GM18909 (cell line): ENCODE results near the gene APOBEC3C.
"Not testable (repeated sequence)": the region's sequence is repeated elsewhere in the genome, so short reads cannot be mapped to it uniquely, and the experiment has no call there.

Source experiments
- ATAC-seq: cut with Tn5 transposase; IDR thresholded peaks from one replicate; pipeline ENCODE4 v1.9.1; 2021; ENCODE audit warnings: mild to moderate bottlenecking; ENCODE audit not compliant: unreplicated experiment, poor library complexity

APOBEC3C gene

DNA sequence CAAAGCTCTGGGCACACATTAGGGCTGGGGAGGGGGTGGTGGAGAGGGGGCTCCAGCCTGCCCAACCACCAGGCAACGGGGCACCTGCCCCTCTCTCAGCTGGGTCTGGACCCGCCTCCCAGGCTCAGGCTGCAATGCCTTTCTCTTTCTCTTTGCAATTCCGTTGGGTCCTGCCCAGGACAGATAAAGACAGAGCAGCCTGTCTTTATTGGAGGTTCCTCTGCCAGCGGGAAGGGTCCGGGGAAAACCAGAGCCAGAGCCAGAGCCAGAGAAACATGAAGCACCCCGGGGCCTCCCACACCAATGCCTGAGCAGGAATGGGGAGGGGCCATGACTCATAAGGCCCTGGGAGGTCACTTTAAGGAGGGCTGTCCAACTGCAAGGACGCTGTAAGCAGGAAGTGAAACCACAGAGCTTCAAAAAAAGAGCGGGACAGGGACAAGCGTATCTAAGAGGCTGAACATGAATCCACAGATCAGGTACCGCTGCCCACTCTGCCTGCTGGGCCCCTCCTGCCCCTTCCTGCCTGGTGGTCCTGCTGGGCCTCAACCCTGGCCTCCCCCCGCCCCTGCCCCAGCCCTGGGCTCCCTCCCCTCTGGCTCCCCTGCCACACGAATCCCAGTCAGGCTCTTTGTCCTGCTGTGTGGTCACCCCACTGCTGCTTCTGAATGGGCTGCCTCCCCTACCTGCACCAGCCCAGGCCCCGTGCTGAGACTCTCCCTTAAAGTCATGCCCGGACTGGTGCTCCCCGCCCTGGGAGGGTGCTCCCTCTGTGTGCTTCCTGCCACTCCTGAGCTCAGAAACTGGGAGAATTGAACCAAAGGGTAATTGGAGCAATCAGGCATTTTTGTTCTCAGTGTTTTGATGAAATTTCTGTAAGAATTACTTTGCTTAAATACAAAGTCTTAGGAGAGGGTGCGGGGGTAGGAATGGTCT lies 31.8 kb upstream of the APOBEC3C start, which contains the start of gene APOBEC3B:
TSS of gene APOBEC3B (plus strand) at position 356 of the 936 bp plus-strand sequence. CDS start at position 463, 107 bp downstream.
- peak; percentile 57 for ATAC-seq

DNA sequence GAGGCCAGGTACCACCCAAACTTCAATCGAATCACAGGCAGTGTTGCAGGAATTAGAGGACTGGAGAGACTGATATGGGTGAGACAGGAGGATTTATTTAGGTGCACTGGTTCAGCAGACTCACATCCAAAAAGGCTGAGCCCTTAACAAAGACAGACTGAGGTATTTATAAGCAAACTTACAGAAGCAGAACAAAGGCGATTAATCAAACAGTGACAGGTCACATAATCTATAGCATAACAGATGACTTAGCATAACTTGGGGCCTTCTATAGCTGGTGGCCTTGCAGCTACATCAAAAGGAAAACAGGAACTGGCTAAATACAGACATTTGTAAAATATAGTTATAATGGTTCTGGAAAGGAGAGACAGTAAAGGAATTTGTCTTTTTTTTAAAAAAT lies 29.8 kb upstream of the APOBEC3C start:
- no peak for ATAC-seq

- peak; percentile 69 for ATAC-seq
Observed at GRCh38 chr22:38984784-38985757, 29.0 kb upstream of the APOBEC3C start.

DNA sequence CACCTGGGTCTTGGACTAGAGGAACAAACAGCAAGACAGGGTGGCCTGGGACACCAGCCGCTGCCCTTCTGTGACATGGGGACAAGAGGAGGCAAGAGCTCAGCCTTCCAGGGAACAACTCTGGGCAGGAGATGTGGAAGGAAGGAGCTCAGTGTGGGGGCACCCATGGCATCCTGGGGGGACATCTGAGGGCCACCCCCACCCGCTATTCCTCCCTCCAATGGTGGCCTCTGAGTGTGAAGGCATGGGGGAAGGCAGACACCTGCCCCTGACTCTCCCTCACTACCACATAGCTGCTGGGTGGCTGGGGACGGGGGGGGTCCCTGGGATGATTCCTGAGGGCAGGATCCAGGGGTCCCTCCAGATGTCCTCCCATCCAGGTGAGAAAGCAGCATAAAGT lies 27.4 kb upstream of the APOBEC3C start:
- no peak for ATAC-seq

DNA sequence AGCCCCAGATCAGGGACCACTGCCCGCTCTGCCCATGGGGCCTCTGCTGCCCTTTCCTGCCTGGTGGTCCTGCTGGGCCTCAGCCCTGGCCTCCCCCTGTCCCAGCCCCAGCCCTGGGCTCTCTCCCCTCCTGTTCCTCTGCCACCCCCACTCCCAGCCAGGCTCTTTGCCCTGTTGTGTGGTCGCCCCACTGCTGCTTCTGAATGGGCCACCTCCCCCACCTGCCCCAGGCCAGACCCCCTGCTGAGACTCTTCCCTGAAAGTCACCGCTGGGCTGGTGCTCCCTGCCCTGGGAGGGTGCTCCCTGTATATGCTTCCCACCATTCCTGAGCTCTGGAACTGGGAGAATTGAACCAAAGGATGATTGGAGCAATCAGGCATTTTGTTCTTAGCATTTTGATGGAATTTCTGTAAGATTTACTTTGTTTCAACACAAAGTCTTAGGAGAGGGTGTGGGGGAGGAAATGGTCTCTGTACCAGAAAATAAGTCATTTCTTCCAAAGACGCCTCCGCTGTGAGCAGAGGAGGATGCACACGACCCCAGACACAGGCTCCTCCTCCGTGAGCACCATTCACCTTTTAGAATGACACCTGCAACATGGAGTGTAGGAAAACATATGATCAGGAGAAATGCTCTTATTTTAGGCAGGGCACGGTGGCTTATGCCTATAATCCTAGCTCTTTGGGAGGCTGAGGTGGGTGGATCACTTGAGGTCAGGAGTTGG lies 26.7 kb upstream of the APOBEC3C start:
- no peak for ATAC-seq

DNA sequence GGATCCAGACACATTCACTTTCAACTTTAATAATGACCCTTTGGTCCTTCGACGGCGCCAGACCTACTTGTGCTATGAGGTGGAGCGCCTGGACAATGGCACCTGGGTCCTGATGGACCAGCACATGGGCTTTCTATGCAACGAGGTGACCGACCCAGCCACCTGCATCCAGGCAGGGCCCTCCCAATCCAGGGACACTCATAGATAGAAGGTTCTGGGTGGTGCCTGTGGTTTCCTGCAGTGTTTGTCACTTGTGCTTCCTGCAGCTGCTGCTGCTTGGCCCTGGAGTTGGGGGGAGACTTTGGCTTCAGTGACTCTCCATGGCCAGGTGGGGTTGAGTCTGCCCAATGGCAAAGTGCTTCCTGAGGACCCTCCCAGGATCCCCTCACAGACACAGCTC lies 24.6 kb upstream of the APOBEC3C start:
- no peak for ATAC-seq

GRCh38 chr22:38992871-38993371 lies 21.1 kb upstream of the APOBEC3C start:
- ATAC-seq = not testable (repeated sequence)

DNA sequence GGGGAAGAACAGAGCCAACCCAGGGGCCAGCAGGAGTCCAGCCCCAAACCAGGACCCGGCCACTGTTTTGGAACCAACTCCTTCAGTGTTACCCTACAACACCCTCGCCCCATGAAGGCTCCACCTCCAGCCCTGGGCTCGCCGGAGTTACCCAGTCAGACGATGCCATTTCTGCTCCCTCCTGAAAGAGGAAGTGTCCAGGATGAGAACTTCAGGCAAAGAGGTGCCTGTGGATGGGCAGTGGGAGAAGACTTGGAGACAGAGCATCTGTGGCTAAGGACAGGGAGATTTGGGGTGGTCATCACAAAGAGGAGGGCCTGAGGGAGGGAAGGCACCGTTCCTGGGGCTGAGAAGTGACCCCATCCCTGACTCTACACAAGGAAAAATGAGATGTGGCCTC lies 18.0 kb upstream of the APOBEC3C start:
- no peak for ATAC-seq

GRCh38 chr22:38997518-38997917 lies 16.5 kb upstream of the APOBEC3C start:
- ATAC-seq = no peak

DNA sequence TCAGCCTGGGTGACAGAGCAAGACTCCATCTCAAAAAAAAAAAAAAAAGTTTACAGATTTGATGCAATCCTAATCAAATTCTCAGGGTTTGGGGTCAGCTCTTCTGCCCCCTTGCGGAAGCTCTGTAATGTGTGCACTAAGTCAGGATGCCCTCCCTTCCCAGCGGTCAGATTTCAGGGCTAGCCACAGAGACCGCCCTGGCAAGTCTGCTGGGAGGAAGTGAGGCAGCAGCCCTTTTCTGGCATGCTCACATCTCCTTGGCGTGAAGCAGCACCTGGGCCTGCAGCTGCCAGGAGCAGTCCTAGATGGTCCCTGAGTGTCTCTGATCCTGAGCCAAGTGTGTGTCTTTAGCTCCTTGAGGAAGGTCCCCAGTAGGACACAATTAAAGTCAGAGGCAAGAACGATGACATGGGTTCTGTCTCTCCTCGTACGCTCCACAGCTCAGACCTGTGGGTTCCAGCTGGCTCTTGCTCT lies 10.9 kb upstream of the APOBEC3C start:
- peak; percentile 72 for ATAC-seq

- ATAC-seq = no peak
Observed at GRCh38 chr22:39007177-39007576, 6.9 kb upstream of the APOBEC3C start.

DNA sequence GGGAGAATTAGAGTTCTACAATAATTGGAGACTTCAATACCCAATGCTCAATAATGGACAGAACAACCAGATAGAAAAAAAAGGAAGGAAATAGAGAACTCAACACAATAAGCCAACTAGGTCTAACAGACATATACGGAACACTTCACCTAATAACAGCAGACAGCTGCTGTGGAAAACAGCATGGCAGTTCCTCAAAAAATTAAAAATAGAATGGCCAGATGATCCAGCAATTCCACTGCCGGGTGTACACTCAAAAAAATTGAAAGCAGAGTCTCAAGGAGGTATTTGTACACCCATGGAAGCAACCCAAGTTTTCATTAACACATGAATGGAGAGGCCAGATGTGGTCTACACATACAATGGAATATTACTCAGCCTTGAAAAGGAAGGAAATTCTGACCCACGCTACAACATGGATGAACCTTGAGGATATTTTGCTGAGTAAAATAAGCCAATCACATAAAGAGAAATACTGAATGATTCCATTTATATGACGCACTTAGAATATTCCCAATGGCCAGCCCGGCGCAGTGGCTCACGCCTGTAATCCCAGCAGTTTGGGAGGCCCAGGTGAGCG lies 5.7 kb upstream of the APOBEC3C start:
- ATAC-seq = not testable (repeated sequence)

- no peak for ATAC-seq
Observed at GRCh38 chr22:39010946-39011345, 3.1 kb upstream of the APOBEC3C start.

DNA sequence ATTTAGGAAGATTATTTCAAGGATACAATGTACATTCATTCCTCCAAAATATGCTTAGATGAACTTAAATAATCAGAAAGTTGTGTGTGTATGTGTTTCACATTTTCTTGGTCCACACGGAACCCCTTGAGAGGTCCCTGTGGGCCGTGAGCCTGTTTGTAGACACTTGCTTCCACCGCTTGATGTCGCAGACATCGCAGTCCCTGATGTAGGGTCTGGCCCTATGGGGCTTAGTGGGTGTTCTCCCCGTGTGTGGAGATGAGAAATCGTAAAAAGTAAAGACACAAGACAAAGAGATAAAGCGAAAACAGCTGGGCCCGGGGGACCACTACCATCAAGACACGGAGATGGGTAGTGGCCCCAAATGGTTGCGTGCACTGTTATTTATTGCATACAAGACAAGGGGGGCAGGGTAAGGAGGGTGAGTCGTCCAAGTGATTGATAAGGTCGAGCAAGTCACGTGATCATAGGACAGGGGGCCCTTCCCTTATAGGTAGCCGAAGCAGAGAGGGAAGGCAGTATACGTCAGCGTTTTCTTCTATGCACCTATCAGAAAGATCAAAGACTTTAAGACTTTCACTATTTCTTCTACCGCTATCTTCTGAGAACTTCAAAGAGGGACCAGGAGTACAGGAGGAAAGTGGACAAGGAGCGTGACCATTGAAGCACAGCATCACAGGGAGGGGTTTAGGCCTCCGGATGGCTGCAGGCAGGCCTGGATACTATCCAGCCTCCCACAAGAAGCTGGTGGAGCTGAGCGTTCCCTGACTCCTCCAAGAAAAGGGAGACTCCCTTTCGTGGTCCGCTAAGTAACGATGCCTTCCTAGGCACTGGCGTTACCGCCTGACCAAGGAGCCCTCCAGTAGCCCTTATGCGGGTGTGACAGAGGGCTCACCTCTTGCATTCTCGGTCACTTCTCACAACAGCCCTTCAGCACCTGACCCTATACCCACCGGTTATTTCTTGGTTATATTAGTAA lies 1.2 kb upstream of the APOBEC3C start:
- no peak for ATAC-seq

- ATAC-seq = peak; percentile 16
Observed at GRCh38 chr22:39013561-39013941, 506 bp upstream of the APOBEC3C start.

DNA sequence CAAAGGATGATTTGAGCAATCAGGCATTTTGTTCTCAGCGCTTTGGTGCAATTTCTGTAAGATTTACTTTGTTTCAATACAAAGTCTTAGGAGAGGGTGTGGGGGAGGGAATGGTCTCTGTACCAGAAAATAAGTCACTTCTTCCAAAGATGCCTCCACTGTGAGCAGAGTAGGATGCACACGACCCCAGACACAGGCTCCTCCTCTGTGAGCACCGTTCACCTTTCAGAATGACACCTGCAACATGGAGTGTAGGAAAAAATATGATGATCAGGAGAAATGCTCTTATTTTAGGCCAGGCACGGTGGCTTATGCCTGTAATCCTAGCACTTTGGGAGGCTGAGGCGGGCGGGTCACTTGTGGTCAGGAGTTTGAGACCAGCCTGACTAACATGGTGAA lies 665 bp downstream of the APOBEC3C start:
- ATAC-seq = not testable (repeated sequence)

- no peak for ATAC-seq
Observed at GRCh38 chr22:39016592-39016991, 2.5 kb downstream of the APOBEC3C start.

DNA sequence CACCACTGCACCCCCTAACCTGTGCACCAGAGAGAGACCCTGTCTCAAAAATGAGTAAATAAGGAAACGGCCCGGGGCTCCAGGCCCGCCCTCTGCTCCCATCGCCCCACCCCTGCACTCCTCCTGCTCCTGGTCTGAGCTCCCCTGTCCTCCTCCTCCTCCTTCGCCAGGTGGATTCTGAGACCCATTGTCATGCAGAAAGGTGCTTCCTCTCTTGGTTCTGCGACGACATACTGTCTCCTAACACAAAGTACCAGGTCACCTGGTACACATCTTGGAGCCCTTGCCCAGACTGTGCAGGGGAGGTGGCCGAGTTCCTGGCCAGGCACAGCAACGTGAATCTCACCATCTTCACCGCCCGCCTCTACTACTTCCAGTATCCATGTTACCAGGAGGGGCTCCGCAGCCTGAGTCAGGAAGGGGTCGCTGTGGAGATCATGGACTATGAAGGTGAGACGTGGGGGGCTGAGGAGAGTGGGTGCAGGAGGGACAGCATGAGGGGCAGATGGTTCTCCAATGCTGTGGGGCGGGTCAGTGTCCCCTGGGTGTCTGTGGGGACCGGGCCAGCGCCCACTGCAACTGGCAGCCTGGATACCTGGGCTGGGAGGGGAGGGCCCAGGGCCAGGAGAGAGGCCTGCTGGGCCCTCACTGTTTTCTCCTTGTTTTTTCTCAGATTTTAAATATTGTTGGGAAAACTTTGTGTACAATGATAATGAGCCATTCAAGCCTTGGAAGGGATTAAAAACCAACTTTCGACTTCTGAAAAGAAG lies 3.7 kb downstream of the APOBEC3C start:
- ATAC-seq = no peak
